Activated T-helper 9 cell treated with anti-CD3 and anti-CD28 coated beads, Interleukin-2, amount 50 U/mL, for 16 hours (primary cell): ENCODE data around the gene MAP3K2.
"Not testable (repeated sequence)": the region's sequence is repeated elsewhere in the genome, so short reads cannot be mapped to it uniquely, and the experiment has no call there.

Experiments used
- DNase-seq: peaks from one replicate; pipeline ENCODE4 v3.0.0-alpha.2; 2020; ENCODE audit warnings: low read depth

The MAP3K2 gene

GRCh38 chr2:127421116-127421800, 33.5 kb upstream of the MAP3K2 start:
- DNase-seq, result no peak

- no peak for DNase-seq
Measured at GRCh38 chr2:127420039-127420864, 32.5 kb upstream of the MAP3K2 start.

GRCh38 chr2:127419448-127420038, 31.8 kb upstream of the MAP3K2 start:
- DNase-seq, result no peak

GRCh38 chr2:127419112-127419430, 31.3 kb upstream of the MAP3K2 start:
- no peak for DNase-seq

- DNase-seq, result no peak
Measured at GRCh38 chr2:127418300-127419111, 30.7 kb upstream of the MAP3K2 start, which contains the start of gene PROC. TSS of gene PROC (plus strand) at chr2:127418427. CDS start at chr2:127419943, 1,516 bp downstream.

- no peak for DNase-seq
Measured at GRCh38 chr2:127417406-127417805, 29.6 kb upstream of the MAP3K2 start.

- no peak for DNase-seq
Measured at GRCh38 chr2:127416506-127417001, 28.8 kb upstream of the MAP3K2 start.

- DNase-seq, result peak; percentile 73
Measured at GRCh38 chr2:127415593-127416505, 28.1 kb upstream of the MAP3K2 start.

- no peak for DNase-seq
Measured at GRCh38 chr2:127414638-127415592, 27.1 kb upstream of the MAP3K2 start.

GRCh38 chr2:127413782-127414637, 26.2 kb upstream of the MAP3K2 start:
- no peak for DNase-seq

- DNase-seq, result no peak
Measured at GRCh38 chr2:127413200-127413599, 25.4 kb upstream of the MAP3K2 start.

- no peak for DNase-seq
Measured at GRCh38 chr2:127411653-127412369, 24.0 kb upstream of the MAP3K2 start.

GRCh38 chr2:127410871-127411652, 23.3 kb upstream of the MAP3K2 start:
- no peak for DNase-seq

- DNase-seq, result not testable (repeated sequence)
Measured at GRCh38 chr2:127409716-127410115, 21.9 kb upstream of the MAP3K2 start.

- no peak for DNase-seq
Measured at GRCh38 chr2:127408807-127409099, 21.0 kb upstream of the MAP3K2 start.

- DNase-seq, result peak; percentile 89
Measured at GRCh38 chr2:127408004-127408806, 20.4 kb upstream of the MAP3K2 start.

- no peak for DNase-seq
Measured at GRCh38 chr2:127407661-127408003, 19.9 kb upstream of the MAP3K2 start.
